ENCODE data around the gene FZD4. TPM values are rescaled to one million over a fixed set of nuclear protein-coding genes. Genes with fewer than 3 reads are reported as not detected.

The FZD4 gene
- polyA plus RNA-seq, 1 donor from 2014 or later = 0.76 TPM

DNA sequence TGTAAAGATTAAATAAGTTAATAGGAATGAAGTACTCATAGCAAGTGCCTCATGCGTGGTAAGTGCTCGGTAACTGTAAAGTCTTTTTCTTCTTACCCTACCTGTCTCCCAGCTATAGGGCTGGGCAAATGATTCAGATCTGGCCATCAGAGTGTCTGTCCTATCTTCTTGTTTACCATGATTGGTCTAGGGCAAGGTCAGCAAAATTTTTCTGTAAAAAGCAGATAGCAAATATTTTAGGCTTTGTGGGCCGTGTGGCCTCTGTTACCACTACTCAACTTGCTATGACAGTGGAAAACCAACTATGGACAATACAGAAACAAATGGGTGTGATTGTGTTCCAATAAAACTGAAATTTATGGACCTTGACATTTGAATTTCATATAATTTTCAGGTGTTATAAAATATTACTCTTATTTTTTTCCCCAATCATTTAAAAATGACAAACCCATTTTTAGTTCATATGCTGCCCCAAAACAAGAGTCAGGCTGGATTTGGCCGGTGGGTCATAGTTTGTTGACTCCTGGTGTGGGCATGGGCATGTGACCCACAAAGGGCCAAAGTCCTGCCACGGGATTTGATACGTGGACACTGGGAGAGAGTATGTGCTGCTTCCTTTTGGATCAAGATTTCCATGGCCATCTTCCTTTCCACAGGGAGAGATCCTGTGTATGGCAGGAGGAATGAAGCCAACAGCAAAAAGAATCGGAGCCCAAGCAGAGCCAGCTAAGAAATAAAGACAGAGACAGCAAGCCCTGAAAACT lies 26.8 kb upstream of the FZD4 start:
- no peaks in the 10 kb centered on the region for H3K79me2 ChIP-seq (replicated peaks; ENCODE audit: insufficient read depth, low read length)
- no peak overlapping the region for H3K4me3 ChIP-seq (ENCODE audit: low read length)
- no peaks in the 10 kb centered on the region for H3K9me3 ChIP-seq (ENCODE audit: low read length)
- TF ChIP-seq POLR2AphosphoS5 (IDR thresholded peaks at IDR 0.05) (no peak), EZH2 (IDR thresholded peaks at IDR 0.05; ENCODE audit: borderline replicate concordance, insufficient read depth, low read length, poor library complexity, severe bottlenecking) (no peak), EP300 (conservative IDR thresholded peaks at IDR 0.05; ENCODE audit: poor library complexity, severe bottlenecking) (no peak), SMC3 (conservative IDR thresholded peaks at IDR 0.05; ENCODE audit: poor library complexity) (no peak), TAF1 (IDR thresholded peaks at IDR 0.05; ENCODE audit: low read depth) (no peak), RAD21 (conservative IDR thresholded peaks at IDR 0.05) (no peak), MXI1 (conservative IDR thresholded peaks at IDR 0.05; ENCODE audit: poor library complexity, severe bottlenecking) (no peak)
- TF ChIP-seq, protein P1, sequence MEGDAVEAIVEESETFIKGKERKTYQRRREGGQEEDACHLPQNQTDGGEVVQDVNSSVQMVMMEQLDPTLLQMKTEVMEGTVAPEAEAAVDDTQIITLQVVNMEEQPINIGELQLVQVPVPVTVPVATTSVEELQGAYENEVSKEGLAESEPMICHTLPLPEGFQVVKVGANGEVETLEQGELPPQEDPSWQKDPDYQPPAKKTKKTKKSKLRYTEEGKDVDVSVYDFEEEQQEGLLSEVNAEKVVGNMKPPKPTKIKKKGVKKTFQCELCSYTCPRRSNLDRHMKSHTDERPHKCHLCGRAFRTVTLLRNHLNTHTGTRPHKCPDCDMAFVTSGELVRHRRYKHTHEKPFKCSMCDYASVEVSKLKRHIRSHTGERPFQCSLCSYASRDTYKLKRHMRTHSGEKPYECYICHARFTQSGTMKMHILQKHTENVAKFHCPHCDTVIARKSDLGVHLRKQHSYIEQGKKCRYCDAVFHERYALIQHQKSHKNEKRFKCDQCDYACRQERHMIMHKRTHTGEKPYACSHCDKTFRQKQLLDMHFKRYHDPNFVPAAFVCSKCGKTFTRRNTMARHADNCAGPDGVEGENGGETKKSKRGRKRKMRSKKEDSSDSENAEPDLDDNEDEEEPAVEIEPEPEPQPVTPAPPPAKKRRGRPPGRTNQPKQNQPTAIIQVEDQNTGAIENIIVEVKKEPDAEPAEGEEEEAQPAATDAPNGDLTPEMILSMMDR (IDR thresholded peaks at IDR 0.05; ENCODE audit: poor library complexity, severe bottlenecking) = no peak
- TF ChIP-seq, protein P2, sequence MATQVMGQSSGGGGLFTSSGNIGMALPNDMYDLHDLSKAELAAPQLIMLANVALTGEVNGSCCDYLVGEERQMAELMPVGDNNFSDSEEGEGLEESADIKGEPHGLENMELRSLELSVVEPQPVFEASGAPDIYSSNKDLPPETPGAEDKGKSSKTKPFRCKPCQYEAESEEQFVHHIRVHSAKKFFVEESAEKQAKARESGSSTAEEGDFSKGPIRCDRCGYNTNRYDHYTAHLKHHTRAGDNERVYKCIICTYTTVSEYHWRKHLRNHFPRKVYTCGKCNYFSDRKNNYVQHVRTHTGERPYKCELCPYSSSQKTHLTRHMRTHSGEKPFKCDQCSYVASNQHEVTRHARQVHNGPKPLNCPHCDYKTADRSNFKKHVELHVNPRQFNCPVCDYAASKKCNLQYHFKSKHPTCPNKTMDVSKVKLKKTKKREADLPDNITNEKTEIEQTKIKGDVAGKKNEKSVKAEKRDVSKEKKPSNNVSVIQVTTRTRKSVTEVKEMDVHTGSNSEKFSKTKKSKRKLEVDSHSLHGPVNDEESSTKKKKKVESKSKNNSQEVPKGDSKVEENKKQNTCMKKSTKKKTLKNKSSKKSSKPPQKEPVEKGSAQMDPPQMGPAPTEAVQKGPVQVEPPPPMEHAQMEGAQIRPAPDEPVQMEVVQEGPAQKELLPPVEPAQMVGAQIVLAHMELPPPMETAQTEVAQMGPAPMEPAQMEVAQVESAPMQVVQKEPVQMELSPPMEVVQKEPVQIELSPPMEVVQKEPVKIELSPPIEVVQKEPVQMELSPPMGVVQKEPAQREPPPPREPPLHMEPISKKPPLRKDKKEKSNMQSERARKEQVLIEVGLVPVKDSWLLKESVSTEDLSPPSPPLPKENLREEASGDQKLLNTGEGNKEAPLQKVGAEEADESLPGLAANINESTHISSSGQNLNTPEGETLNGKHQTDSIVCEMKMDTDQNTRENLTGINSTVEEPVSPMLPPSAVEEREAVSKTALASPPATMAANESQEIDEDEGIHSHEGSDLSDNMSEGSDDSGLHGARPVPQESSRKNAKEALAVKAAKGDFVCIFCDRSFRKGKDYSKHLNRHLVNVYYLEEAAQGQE (IDR thresholded peaks at IDR 0.05; ENCODE audit: borderline replicate concordance) = no peak
- no peaks in the 10 kb centered on the region for H4K20me1 ChIP-seq (ENCODE audit: insufficient read depth)
- no peaks in the 10 kb centered on the region for H3K36me3 ChIP-seq (ENCODE audit: insufficient read depth, low read length)
- no peak overlapping the region for H3K4me2 ChIP-seq (ENCODE audit: low read length)
- no peaks in the 10 kb centered on the region for H3F3A ChIP-seq (ENCODE audit: insufficient read depth, low read length, poor library complexity, severe bottlenecking)
- H3K9me2 ChIP-seq (ENCODE audit: insufficient read depth, low read length) = no peaks in the 10 kb centered on the region
- no peak overlapping the region for H3K27ac ChIP-seq (ENCODE audit: low read length)
- no peaks in the 10 kb centered on the region for H3K27me3 ChIP-seq (ENCODE audit: insufficient read depth, low read depth, low read length)
- H2AFZ ChIP-seq (ENCODE audit: low read depth, low read length) = no peak overlapping the region
- no peak overlapping the region for H3K9ac ChIP-seq (ENCODE audit: low read length)

DNA sequence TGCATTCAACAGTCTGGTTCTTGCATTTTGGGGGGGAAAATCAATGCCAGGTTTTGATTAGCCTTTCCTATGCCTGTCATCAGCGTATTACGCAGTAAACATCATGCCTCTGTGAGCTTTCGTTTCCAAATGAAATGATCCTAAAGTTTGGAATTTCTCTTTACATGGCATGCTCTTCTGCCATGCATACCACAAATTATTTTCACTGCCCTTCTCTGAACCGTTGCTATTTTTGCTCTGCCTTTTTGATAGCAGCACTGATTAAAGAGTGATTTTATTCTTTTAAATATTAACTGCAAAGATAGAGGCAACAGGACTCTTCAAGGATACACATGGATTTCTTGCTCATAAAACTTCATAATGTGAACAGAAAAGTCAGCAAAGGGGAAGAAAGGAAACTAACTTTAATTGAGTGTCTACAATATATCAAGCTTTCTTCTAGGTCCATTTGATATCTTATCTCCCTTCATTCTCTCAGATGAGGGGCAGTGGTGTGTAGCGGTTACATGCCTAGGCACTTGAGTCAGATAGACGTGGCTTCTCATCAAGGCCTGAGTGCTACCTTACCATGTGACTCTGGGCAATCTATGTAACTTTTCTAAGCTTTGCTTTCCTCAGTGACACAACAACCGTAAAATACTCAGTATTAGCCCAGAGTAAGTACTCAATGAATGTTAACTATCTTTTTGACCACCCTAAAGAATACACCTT lies 25.0 kb upstream of the FZD4 start:
- no peaks in the 10 kb centered on the region for H3K27me3 ChIP-seq (ENCODE audit: insufficient read depth, low read depth, low read length)
- no peaks in the 10 kb centered on the region for H3K9me3 ChIP-seq (ENCODE audit: low read length)
- H3F3A ChIP-seq (ENCODE audit: insufficient read depth, low read length, poor library complexity, severe bottlenecking) = no peaks in the 10 kb centered on the region
- H3K36me3 ChIP-seq (ENCODE audit: insufficient read depth, low read length) = no peaks in the 10 kb centered on the region
- H3K4me3 ChIP-seq (ENCODE audit: low read length) = no peak overlapping the region
- H3K9ac ChIP-seq (ENCODE audit: low read length) = no peak overlapping the region
- H3K9me2 ChIP-seq (ENCODE audit: insufficient read depth, low read length) = no peaks in the 10 kb centered on the region
- H3K79me2 ChIP-seq (replicated peaks; ENCODE audit: insufficient read depth, low read length) = no peaks in the 10 kb centered on the region
- H3K27ac ChIP-seq (ENCODE audit: low read length) = no peak overlapping the region
- no peak overlapping the region for H3K4me2 ChIP-seq (ENCODE audit: low read length)
- no peaks in the 10 kb centered on the region for H4K20me1 ChIP-seq (ENCODE audit: insufficient read depth)
- TF ChIP-seq RAD21 (conservative IDR thresholded peaks at IDR 0.05) (no peak), EZH2 (IDR thresholded peaks at IDR 0.05; ENCODE audit: borderline replicate concordance, insufficient read depth, low read length, poor library complexity, severe bottlenecking) (no peak), EP300 (conservative IDR thresholded peaks at IDR 0.05; ENCODE audit: poor library complexity, severe bottlenecking) (no peak), POLR2AphosphoS5 (IDR thresholded peaks at IDR 0.05) (no peak), SMC3 (conservative IDR thresholded peaks at IDR 0.05; ENCODE audit: poor library complexity) (no peak), TAF1 (IDR thresholded peaks at IDR 0.05; ENCODE audit: low read depth) (no peak), MXI1 (conservative IDR thresholded peaks at IDR 0.05; ENCODE audit: poor library complexity, severe bottlenecking) (no peak)
- TF ChIP-seq, protein P2 (IDR thresholded peaks at IDR 0.05; ENCODE audit: borderline replicate concordance) = no peak
- TF ChIP-seq, protein P1 (IDR thresholded peaks at IDR 0.05; ENCODE audit: poor library complexity, severe bottlenecking) = no peak
- H2AFZ ChIP-seq (ENCODE audit: low read depth, low read length) = no peak overlapping the region
